Measurements from ENCODE around the gene SERPINB1.
A peak's percentile ranks its signal among the peaks of the same experiment; 100 is the strongest.

SERPINB1 gene

GRCh38 chr6:2845880-2846208, 4.2 kb upstream of the SERPINB1 start:
- DNase-seq (ENCODE audit: low spot score): no peak

- DNase-seq (ENCODE audit: low spot score): no peak
Observed at GRCh38 chr6:2844008-2844407, 2.3 kb upstream of the SERPINB1 start.

- DNase-seq (ENCODE audit: low spot score): no peak
Observed at GRCh38 chr6:2843138-2843740, 1.6 kb upstream of the SERPINB1 start.

GRCh38 chr6:2842139-2842552, 483 bp upstream of the SERPINB1 start:
- no peak for DNase-seq (ENCODE audit: low spot score)

GRCh38 chr6:2840749-2841061, 958 bp downstream of the SERPINB1 start:
- DNase-seq (ENCODE audit: low spot score): no peak

GRCh38 chr6:2839982-2840748, 1.5 kb downstream of the SERPINB1 start:
- DNase-seq (ENCODE audit: low spot score): no peak

GRCh38 chr6:2839195-2839981, 2.3 kb downstream of the SERPINB1 start:
- DNase-seq (ENCODE audit: low spot score): no peak

- DNase-seq (ENCODE audit: low spot score): no peak
Observed at GRCh38 chr6:2838251-2838650, 3.4 kb downstream of the SERPINB1 start.

GRCh38 chr6:2834262-2834661, 7.4 kb downstream of the SERPINB1 start:
- DNase-seq (ENCODE audit: low spot score): no peak

GRCh38 chr6:2831392-2831791, 10.3 kb downstream of the SERPINB1 start:
- no peak for DNase-seq (ENCODE audit: low spot score)

GRCh38 chr6:2830183-2830582, 11.5 kb downstream of the SERPINB1 start:
- DNase-seq (ENCODE audit: low spot score): no peak

GRCh38 chr6:2829253-2829652, 12.4 kb downstream of the SERPINB1 start:
- DNase-seq (ENCODE audit: low spot score): no peak

- no peak for DNase-seq (ENCODE audit: low spot score)
Observed at GRCh38 chr6:2828629-2829028, 13.0 kb downstream of the SERPINB1 start.

GRCh38 chr6:2827142-2827541, 14.5 kb downstream of the SERPINB1 start:
- no peak for DNase-seq (ENCODE audit: low spot score)

GRCh38 chr6:2826131-2826530, 15.5 kb downstream of the SERPINB1 start:
- no peak for DNase-seq (ENCODE audit: low spot score)

GRCh38 chr6:2823104-2823850, 18.4 kb downstream of the SERPINB1 start:
- DNase-seq (ENCODE audit: low spot score): no peak

GRCh38 chr6:2821554-2821953, 20.1 kb downstream of the SERPINB1 start:
- no peak for DNase-seq (ENCODE audit: low spot score)

GRCh38 chr6:2820415-2820814, 21.2 kb downstream of the SERPINB1 start:
- no peak for DNase-seq (ENCODE audit: low spot score)

GRCh38 chr6:2819978-2820377, 21.7 kb downstream of the SERPINB1 start:
- DNase-seq (ENCODE audit: low spot score): no peak

GRCh38 chr6:2819115-2819514, 22.5 kb downstream of the SERPINB1 start:
- DNase-seq (ENCODE audit: low spot score): no peak

GRCh38 chr6:2818593-2818992, 23.1 kb downstream of the SERPINB1 start:
- no peak for DNase-seq (ENCODE audit: low spot score)

GRCh38 chr6:2817903-2818443, 23.7 kb downstream of the SERPINB1 start:
- DNase-seq (ENCODE audit: low spot score): peak; percentile 27
